Epithelial cell of esophagus (primary cell): ENCODE measurements around the gene RGMB.
"Not testable (repeated sequence)": the region's sequence is repeated elsewhere in the genome, so short reads cannot be mapped to it uniquely, and the experiment has no call there.

ENCODE experiments used
- DNase-seq: peaks from one replicate; pipeline ENCODE4 v3.0.0; 2010; ENCODE audit warnings: low read depth
- H3K4me3 ChIP-seq: 2 replicates; pipeline ENCODE4 v1.5.1; 2011; ENCODE audit warnings: mild to moderate bottlenecking, low read length, control low read depth
- TF ChIP-seq, protein P1 (sequence below): IDR thresholded peaks from 2 replicates; pipeline ENCODE4 v1.5.1; 2011; ENCODE audit warnings: low read depth, mild to moderate bottlenecking, low read length, control low read depth, inconsistent platforms; ENCODE audit not compliant: insufficient read depth; ENCODE audit errors: missing control alignments

The RGMB gene

DNA sequence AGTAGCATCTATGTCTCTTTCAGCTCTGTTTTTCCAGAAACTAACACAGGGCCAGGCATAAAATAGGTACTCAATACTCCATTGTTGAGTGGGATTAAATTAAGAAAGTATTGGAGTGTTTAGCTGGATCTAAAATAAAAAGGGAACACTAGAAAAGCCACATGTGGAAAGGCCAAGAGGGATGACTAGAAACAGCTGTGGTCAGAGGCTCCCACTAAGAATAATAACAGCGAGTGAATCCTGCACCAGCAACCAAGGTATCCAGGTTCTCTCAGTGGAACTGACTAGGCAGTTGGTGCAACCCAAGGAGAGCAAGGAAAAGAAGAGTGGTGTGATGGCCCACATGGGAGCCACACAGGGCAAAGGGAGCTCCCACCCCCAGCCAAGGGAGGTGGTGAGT is 31.5 kb upstream of the RGMB start:
- TF ChIP-seq, protein P1, sequence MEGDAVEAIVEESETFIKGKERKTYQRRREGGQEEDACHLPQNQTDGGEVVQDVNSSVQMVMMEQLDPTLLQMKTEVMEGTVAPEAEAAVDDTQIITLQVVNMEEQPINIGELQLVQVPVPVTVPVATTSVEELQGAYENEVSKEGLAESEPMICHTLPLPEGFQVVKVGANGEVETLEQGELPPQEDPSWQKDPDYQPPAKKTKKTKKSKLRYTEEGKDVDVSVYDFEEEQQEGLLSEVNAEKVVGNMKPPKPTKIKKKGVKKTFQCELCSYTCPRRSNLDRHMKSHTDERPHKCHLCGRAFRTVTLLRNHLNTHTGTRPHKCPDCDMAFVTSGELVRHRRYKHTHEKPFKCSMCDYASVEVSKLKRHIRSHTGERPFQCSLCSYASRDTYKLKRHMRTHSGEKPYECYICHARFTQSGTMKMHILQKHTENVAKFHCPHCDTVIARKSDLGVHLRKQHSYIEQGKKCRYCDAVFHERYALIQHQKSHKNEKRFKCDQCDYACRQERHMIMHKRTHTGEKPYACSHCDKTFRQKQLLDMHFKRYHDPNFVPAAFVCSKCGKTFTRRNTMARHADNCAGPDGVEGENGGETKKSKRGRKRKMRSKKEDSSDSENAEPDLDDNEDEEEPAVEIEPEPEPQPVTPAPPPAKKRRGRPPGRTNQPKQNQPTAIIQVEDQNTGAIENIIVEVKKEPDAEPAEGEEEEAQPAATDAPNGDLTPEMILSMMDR: no peak
- no peak overlapping the region for H3K4me3 ChIP-seq
- DNase-seq: no peak

DNA sequence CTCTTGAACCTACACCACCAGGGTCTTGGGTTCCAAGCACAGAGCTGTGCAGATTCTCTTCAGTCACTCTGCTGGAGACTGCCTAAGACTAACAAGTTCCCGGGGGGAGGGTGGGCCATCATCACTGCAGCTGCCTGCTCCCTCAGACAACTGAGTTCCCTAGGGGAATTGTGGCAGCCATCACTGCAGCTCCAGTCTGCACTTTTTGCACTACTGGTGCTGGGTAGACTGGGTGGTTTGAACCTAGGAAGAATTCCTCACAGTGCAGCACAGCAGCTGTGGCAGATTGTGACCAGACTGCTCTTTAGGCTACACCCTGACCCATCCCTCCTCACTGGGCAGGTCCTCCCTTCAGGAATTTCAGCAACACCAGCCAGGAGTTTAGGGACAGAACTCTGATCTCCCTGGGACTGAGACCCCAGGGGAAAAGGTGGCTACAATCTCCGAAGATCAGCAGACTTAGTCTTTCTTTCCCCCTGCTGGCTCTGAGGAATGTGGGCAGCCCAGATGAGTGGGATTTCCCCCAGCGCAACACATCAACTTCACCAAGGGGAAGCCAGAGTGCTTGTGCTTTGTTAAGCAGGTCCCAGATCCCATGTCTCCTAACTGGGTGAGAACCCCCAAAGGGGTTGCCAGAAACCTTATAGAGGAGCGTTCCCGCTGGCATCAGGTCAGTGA is 30.9 kb upstream of the RGMB start:
- TF ChIP-seq, protein P1: no peak
- H3K4me3 ChIP-seq: no peak overlapping the region
- no peak for DNase-seq

DNA sequence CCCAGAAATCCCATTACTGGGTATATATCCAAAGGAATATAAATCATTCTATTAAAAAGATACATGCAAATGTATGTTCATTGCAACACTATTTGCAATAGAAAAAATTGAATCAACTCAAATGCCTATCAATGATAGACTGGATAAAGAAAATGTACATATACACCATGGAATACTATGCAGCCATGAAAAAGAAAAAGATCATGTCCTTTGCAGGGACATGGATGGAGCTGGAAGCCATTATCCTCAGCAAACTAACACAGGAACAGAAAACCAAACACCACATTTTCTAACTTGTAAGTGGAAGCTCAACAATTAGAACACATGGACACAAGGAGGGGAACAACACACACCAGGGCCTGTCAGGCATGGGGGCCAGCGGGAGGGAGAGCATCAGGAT is 25.2 kb upstream of the RGMB start:
- not testable (repeated sequence) for H3K4me3 ChIP-seq, DNase-seq

DNA sequence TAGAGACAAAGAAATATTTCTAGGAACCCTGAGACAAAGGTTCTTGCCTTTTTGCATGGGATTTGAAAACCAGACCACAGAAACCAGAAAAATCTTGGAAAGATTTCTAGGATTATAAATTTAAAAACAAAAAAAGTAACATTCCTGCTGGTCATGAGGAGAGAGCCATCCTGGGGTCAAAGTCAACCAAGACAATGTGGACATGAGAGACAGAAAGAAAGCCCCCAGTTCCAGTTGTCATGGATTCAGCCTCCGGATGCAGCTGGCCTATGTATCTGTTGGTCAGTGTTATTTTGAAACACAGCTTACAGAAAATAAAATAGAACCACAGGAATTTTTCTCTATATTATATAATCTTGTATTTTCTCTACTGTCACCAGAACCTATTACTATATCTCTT is 24.4 kb upstream of the RGMB start:
- DNase-seq: no peak
- H3K4me3 ChIP-seq: no peak overlapping the region
- TF ChIP-seq, protein P1: no peak

DNA sequence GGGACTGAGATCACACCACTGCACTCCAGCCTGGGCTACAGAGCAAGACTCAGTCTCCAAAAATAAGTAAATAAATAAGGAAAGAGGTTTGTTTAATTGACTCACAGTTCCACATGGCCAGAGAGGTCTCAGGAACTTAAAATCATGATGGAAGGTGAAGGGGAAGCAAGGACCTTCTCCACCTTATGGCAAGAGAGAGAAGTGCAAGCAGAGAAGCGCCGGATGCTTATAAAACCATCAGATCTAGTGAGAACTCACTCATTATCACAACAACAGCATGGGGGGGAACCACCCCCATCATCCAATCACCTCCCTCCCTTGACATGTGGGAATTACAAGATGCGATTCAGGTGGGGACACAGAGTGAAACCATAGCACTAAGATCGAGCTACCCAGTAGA is 22.8 kb upstream of the RGMB start:
- H3K4me3 ChIP-seq: no peak overlapping the region
- DNase-seq: peak; percentile 40
- TF ChIP-seq, protein P1: peak; percentile 60

DNA sequence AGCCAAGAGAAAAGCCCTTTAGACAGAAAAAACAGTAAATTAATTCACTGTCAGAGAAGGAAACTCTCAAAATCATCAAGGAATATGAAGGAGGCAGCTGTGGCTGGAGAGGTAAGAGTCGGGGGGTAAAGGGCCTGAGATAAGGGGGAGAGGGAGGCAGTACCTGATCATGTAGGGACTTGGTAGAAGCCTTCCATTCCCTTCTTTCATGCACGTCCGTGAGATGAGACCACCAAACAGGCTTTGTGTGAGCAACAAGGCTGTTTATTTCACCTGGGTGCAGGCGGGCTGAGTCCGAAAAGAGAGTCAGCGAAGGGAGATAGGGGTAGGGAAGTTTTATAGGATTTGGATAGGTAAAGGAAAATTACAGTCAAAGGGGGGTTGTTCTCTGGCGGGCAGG is 21.1 kb upstream of the RGMB start:
- not testable (repeated sequence) for H3K4me3 ChIP-seq, DNase-seq

DNA sequence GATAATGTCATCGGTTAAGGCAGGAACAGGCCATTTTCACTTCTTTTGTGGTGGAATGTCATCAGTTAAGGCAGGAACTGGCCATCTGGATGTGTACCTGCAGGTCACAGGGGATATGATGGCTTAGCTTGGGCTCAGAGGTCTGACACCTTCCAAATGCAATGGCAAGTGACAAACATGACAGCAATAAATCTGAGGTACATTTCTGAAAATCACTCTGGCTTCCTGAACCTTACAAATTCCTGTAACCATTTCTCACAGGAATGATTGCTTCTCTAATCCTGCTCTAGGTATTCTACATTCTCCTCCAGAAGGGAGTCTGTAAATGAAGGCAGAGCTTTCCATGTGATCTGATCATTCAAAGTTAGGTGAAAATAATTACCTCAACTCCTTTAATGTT is 20.7 kb upstream of the RGMB start:
- DNase-seq, H3K4me3 ChIP-seq: not testable (repeated sequence)

DNA sequence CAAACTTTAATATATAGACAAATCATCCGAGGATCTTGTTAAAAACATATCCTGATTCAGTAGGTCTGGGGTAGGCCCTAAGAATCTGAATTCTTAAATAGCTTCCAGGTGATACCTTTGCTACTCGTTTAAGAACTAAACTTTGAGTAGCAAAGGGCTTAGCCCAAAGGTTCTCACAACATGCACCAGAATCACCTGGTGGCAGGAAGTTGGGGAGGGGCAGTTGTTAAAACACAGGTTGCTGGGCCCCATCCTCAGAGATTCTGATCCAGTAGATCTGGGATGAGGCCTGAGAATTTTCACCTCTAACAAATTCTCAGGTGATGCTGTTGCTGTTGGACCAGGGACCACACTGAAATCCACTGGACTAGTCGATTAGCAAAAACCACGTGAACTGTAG is 20.0 kb upstream of the RGMB start:
- no peak for DNase-seq
- H3K4me3 ChIP-seq: no peak overlapping the region
- TF ChIP-seq, protein P1: no peak

DNA sequence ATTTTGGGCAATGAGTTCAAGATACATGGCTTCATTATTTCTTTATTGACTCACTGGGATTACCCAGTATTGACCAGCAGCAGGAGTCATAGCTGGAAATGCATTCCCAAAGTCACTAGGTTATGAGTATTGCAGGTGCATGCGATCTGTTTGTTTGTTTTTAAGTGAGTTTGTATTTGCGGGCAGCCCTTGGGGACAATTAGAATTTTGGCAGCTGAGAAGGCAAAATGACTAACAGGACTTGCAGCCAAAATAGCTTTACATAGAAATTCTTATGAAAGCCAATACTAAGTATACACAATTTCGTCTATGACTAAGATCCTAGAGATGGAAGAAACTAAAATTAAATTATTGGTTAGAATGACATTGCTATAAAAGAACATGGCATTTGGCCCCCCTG is 18.1 kb upstream of the RGMB start:
- peak; percentile 70 for DNase-seq
- TF ChIP-seq, protein P1: no peak
- no peak overlapping the region for H3K4me3 ChIP-seq
